HG03060 (cell line): ENCODE measurements around the gene ABHD12.
"Not testable (repeated sequence)": the region's sequence is repeated elsewhere in the genome, so short reads cannot be mapped to it uniquely, and the experiment has no call there.

ENCODE experiments used
- ATAC-seq: cut with Tn5 transposase; IDR thresholded peaks from one replicate; pipeline ENCODE4 v1.9.1; 2021; ENCODE audit warnings: low read depth, moderate number of reproducible peaks; ENCODE audit not compliant: unreplicated experiment

Gene ABHD12

GRCh38 chr20:25269057-25269832 is 121.4 kb downstream of the ABHD12 start:
- no peak for ATAC-seq

- not testable (repeated sequence) for ATAC-seq
These were observed 129.7 kb downstream of the ABHD12 start for GRCh38 chr20:25260770-25261437.

GRCh38 chr20:25259788-25260254 is 130.8 kb downstream of the ABHD12 start:
- no peak for ATAC-seq

- no peak for ATAC-seq
These were observed 131.3 kb downstream of the ABHD12 start for GRCh38 chr20:25259358-25259757.

DNA sequence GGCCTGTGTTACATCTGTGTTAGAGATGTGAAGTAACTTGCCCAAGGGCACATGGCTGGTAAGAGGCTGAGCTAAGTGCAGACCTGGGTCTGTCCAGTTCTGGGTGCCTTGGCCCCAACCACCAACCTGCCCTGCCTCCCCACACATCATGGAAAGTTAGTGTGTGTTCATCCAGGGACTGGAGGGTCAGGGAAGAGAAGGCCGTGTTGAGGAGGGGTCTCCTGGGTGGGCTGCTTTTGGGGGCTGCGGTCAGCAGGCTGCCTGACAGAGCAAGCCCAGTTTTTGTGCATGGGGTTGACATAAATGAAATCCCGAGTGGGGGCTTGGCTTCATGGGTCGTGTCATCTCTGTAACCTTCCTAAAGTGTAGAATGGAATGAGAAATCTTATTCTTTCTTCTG is 131.8 kb downstream of the ABHD12 start:
- no peak for ATAC-seq

DNA sequence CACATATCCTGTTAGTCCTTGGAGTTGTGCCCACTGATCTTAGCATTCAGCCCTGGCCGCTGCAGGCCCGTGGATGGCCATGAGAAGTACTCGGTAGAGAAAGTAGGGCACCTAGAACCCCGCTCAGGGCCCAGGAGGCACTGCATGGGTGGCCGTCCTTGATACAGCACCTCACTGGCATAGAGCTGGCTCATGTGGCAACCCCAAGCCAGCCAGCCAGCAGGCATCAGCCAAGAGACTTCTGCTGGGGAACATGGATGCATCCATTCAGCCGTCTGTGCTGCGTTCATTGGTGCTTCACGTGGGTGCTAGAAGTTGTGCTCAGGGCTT is 132.2 kb downstream of the ABHD12 start:
- ATAC-seq = no peak

- no peak for ATAC-seq
These were observed 132.7 kb downstream of the ABHD12 start for GRCh38 chr20:25257756-25258475.

DNA sequence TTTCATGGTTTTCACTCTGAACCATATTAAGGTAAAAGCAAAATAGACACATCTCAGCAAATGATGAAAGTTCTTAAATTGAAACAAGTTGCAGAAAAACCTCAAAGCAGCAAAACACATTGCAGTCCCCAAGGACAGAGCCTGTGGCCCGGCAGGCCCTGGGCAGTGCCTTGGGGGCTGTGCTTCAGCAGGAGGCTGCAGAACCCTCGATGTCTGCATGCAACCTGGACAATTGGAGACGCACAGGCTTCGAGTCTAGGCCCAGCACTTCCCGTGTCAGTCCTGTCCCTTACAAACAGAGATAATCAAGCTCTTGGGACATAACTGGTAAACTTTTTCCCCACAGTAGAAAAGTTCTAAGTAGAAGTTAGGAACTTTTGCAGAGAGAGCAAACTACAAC is 133.5 kb downstream of the ABHD12 start:
- ATAC-seq = no peak

GRCh38 chr20:25256226-25256859 is 134.3 kb downstream of the ABHD12 start:
- no peak for ATAC-seq

- ATAC-seq = no peak
These were observed 135.5 kb downstream of the ABHD12 start for GRCh38 chr20:25254986-25255680.

DNA sequence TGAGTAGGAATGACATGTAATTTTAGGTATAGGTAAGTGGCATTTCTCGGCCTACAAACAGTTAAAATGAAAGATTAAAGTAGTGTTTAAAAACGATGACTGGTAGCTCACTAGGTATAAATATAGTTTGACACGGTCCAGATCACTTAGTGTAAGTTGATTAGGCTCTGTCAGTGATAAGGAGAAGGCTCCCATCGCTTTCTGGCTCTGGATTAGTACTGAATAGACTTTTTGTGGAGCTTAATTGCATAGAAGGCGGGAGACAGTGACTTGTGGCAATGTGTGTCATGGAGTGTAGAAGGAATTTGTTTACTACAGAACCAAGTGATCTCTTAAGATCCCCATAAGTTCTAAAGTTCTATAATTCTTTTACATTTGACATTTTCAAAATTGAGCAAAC is 136.1 kb downstream of the ABHD12 start:
- no peak for ATAC-seq

GRCh38 chr20:25253606-25254275 is 136.9 kb downstream of the ABHD12 start:
- ATAC-seq = no peak

GRCh38 chr20:25252686-25253421 is 137.8 kb downstream of the ABHD12 start:
- no peak for ATAC-seq

GRCh38 chr20:25252230-25252651 is 138.4 kb downstream of the ABHD12 start:
- no peak for ATAC-seq

GRCh38 chr20:25251558-25251957 is 139.1 kb downstream of the ABHD12 start:
- ATAC-seq = no peak

- ATAC-seq = no peak
These were observed 139.6 kb downstream of the ABHD12 start for GRCh38 chr20:25251019-25251418.

- ATAC-seq = no peak
These were observed 140.1 kb downstream of the ABHD12 start for GRCh38 chr20:25250508-25250907.
